HepG2 (cell line): Measurements from ENCODE around the gene ANKRD44. TPM values are rescaled to one million over a fixed set of nuclear protein-coding genes. Genes with fewer than 3 reads are reported as not detected.

Experiments used
- ATAC-seq: fragments of 200-7000 bp; cut with Tn5 transposase; 3 replicates; pipeline ENCODE4 v1.9.1; 2020; ENCODE audit warnings: mild to moderate bottlenecking, moderate library complexity
- BruUV-seq: library from RNA; stranded (reverse); fragments of 400-500 nt; replicated peaks from 2 replicates; lab custom pipeline; 2021; lab: Mats Ljungman, UMichigan
- CTCF ChIA-PET: fragments of 300-600 bp; formaldehyde crosslinking; extraction: SDS; loops from one replicate; lab custom pipeline; 2021; ENCODE audit warnings: low total read pairs, inconsistent platforms, low intra/inter-chr PET ratio; lab: Yijun Ruan, JAX
- POLR2A ChIA-PET: fragments of 350-600 bp; sonication (Branson Sonifier 250); formaldehyde crosslinking; loops from one replicate; lab custom pipeline; 2020; ENCODE audit warnings: antibody characterized with exemption, inconsistent platforms; lab: Yijun Ruan, JAX
- DNase-seq: peaks from one replicate; pipeline ENCODE4 v3.0.0-alpha.2; 2015; ENCODE audit warnings: low spot score
- FAIRE-seq: peaks from 3 replicates; lab custom pipeline; 2011; peaks lifted over from hg19 to GRCh38; lab: Jason Lieb, UNC
- H2AFZ ChIP-seq: one replicate; pipeline ENCODE4 v1.6.1; 2011; ENCODE audit warnings: low read length, inconsistent platforms
- H3K27ac ChIP-seq: fragments of 300-600 bp; 3 replicates; pipeline ENCODE4 v1.8.0; 2011; ENCODE audit warnings: mixed run types, mild to moderate bottlenecking, mixed read lengths, low read length, inconsistent platforms; ENCODE audit not compliant: insufficient read depth; ENCODE audit errors: extremely low read length
- H3K27me3 ChIP-seq, 2 experiments: fragments of 200-600 bp in 1 of 2; 2 replicates in 1 of 2; 3 replicates in 1 of 2; pipeline versions ENCODE4 v1.6.0 to v1.8.0; 2011; ENCODE audit warnings: low read length in 2 of 2, mild to moderate bottlenecking in 2 of 2, moderate library complexity in 2 of 2, inconsistent platforms in 1 of 2; ENCODE audit not compliant: insufficient read depth in 2 of 2, control insufficient read depth in 1 of 2
- H3K36me3 ChIP-seq, 2 experiments: fragments of 200-600 bp in 1 of 2; replicated peaks in 1 of 2; 2 replicates in 1 of 2; 3 replicates in 1 of 2; pipeline versions ENCODE4 v1.5.1 to v1.8.0; 2011; ENCODE audit warnings: low read length in 2 of 2, inconsistent platforms in 1 of 2; ENCODE audit not compliant: insufficient read depth in 2 of 2, control insufficient read depth in 1 of 2
- H3K4me1 ChIP-seq: 2 replicates; pipeline ENCODE4 v1.5.1; 2012; ENCODE audit warnings: low read length, inconsistent platforms; ENCODE audit not compliant: insufficient read depth
- H3K4me2 ChIP-seq: 2 replicates; pipeline ENCODE4 v1.6.0; 2011; ENCODE audit warnings: low read depth, low read length, inconsistent platforms
- H3K4me3 ChIP-seq, 3 experiments: fragments of 200-600 bp in 1 of 3; sonication (generic), shearing (Covaris generic) in 1 of 3; replicated peaks in 1 of 3; 2 replicates each; pipeline ENCODE4 v1.5.1; 2011 to 2016; ENCODE audit warnings: low read length in 3 of 3, inconsistent platforms in 2 of 3, low read depth in 2 of 3, mild to moderate bottlenecking in 2 of 3, control low read depth in 1 of 3, mixed read lengths in 1 of 3; ENCODE audit not compliant: insufficient read depth in 1 of 3
- H3K79me2 ChIP-seq: one replicate; pipeline ENCODE4 v1.6.1; 2011; ENCODE audit warnings: low read length, inconsistent platforms; ENCODE audit not compliant: insufficient read depth
- H3K9ac ChIP-seq: 2 replicates; pipeline ENCODE4 v1.6.0; 2011; ENCODE audit warnings: mild to moderate bottlenecking, low read depth, low read length, inconsistent platforms; ENCODE audit not compliant: insufficient read depth
- H3K9me3 ChIP-seq: 2 replicates; pipeline ENCODE4 v1.5.1; 2012; ENCODE audit warnings: mild to moderate bottlenecking, low read length
- H4K20me1 ChIP-seq: 2 replicates; pipeline ENCODE4 v1.6.0; 2011; ENCODE audit warnings: inconsistent platforms, mild to moderate bottlenecking, low read length, moderate library complexity; ENCODE audit not compliant: insufficient read depth
- BHLHE40 ChIP-seq: IDR thresholded peaks from 2 replicates; pipeline ENCODE4 v1.6.1; 2011; ENCODE audit warnings: low read length, improper control_type of control experiment
- DRAP1 ChIP-seq: IDR thresholded peaks from 2 replicates; pipeline ENCODE4 v1.6.1; 2016; ENCODE audit warnings: missing genetic modification reagents, missing compliant biosample characterization
- HNF4A ChIP-seq: sonication (generic); formaldehyde crosslinking; IDR thresholded peaks from 2 replicates; pipeline ENCODE4 v1.4.0; 2020; ENCODE audit warnings: missing genetic modification reagents
- MIER2 ChIP-seq: IDR thresholded peaks from 2 replicates; pipeline ENCODE4 v1.6.1; 2016; ENCODE audit warnings: missing biosample characterization, missing genetic modification reagents
- MNT ChIP-seq: fragments of 450-650 bp; IDR thresholded peaks from 2 replicates; pipeline ENCODE4 v1.6.1; 2016
- NCOA1 ChIP-seq: sonication (generic); formaldehyde crosslinking; IDR thresholded peaks from 2 replicates; pipeline ENCODE4 v1.9.0; 2021; ENCODE audit warnings: missing genetic modification reagents
- NCOA2 ChIP-seq: sonication (generic); formaldehyde crosslinking; IDR thresholded peaks from 2 replicates; pipeline ENCODE4 v1.8.0; 2022; ENCODE audit warnings: inconsistent platforms
- RAD21 ChIP-seq: fragments of 450-650 bp; formaldehyde crosslinking; IDR thresholded peaks from 2 replicates; pipeline ENCODE4 v1.5.0; 2020; ENCODE audit warnings: mild to moderate bottlenecking
- ZFYVE20 ChIP-seq: sonication (generic); formaldehyde crosslinking; IDR thresholded peaks from 2 replicates; pipeline ENCODE4 v1.8.0; 2023; ENCODE audit warnings: low read depth, mild to moderate bottlenecking, moderate library complexity, missing genetic modification reagents, borderline replicate concordance
- ZHX2 ChIP-seq, 2 experiments: sonication (generic) in 1 of 2; formaldehyde crosslinking in 1 of 2; IDR thresholded peaks; 2 replicates each; pipeline versions ENCODE4 v1.6.1 to v1.9.0; 2014 to 2022; ENCODE audit warnings: antibody characterized with exemption in 1 of 2, borderline replicate concordance in 1 of 2, inconsistent platforms in 1 of 2, low read depth in 1 of 2, missing genetic modification reagents in 1 of 2
- ZNF577 ChIP-seq: sonication (generic); formaldehyde crosslinking; IDR thresholded peaks from 2 replicates; pipeline ENCODE4 v1.4.0; 2020; ENCODE audit warnings: mild to moderate bottlenecking, low read depth, missing genetic modification reagents, borderline replicate concordance
- ZNF839 ChIP-seq: sonication (generic); formaldehyde crosslinking; IDR thresholded peaks from 2 replicates; pipeline ENCODE4 v1.4.0; 2020; ENCODE audit warnings: missing genetic modification reagents, mild to moderate bottlenecking, borderline replicate concordance
- WGBS: methylation state at CpG from one replicate; pipeline ENCODE4 v1.1.6; 2017; ENCODE audit warnings: low lambda C conversion rate; 5-methylcytosine and 5-hydroxymethylcytosine counted together
- in situ Hi-C: cut with HindIII; loops from 2 replicates; pipeline ENCODE4 v1.10.0; 2017; ENCODE audit warnings: low pct_unique_long_range_greater_than_20kb; ENCODE audit not compliant: extremely low pct_ligation_motif_present
- intact Hi-C: fragments of 100-400 bp; cut with micrococcal nuclease; formaldehyde crosslinking; loops from one replicate; pipeline ENCODE4 v1.10.0; 2022; ENCODE audit not compliant: unreplicated experiment
- polyA plus RNA-seq, 8 experiments: library from polyadenylated mRNA; depleted of rRNA in 3 of 8; stranded (reverse) in 7 of 8; unstranded in 1 of 8; fragments of >200 nt; fragmentation: Illumina TruSeq in 4 of 8; extraction: Trizol in 4 of 8; gene quantifications; 2 replicates each; pipeline versions ENCODE4 v1.2.1 to v1.2.3, GENCODE V29; 2011 to 2016; ENCODE audit warnings: low read depth in 4 of 8, missing spikeins in 1 of 8, mixed read lengths in 1 of 8; ENCODE audit not compliant: insufficient read depth in 1 of 8
- total RNA-seq, 5 experiments: library from RNA; depleted of rRNA; stranded (reverse); fragments of >200 nt; fragmentation: Illumina TruSeq; extraction: Trizol; gene quantifications; 2 replicates each; pipeline ENCODE4 v1.2.3, GENCODE V29; 2016; ENCODE audit warnings: low read depth in 1 of 5

Gene ANKRD44
- total and polyA plus RNA-seq, 2 of the 13 experiments (the other 11 are each of a cell fraction or from before 2014, with no cell fraction given), result 0.04 to 0.11 TPM

GRCh38 chr2:197308996-197309690 is 1.4 kb downstream of the ANKRD44 start:
- Histone ChIP-seq H3K9ac (no peak overlapping the region), H4K20me1 (no peaks in the 10 kb centered on the region), H3K27me3 (peaks cover 0 to 70% of the 10 kb centered on the region in 2 experiments; a peak in 4 of 5 replicates), H3K79me2 (no peaks in the 10 kb centered on the region), H3K4me2 (peak overlapping the region; percentile 86; the same call in 1 of the 2 replicates), H3K9me3 (no peaks in the 10 kb centered on the region), H3K36me3 (no peaks in the 10 kb centered on the region), H3K4me3 (no peak overlapping the region), H2AFZ (no peak overlapping the region), H3K4me1 (peaks cover 11% of the 10 kb centered on the region), H3K27ac (no peak overlapping the region)
- no TSS peak for BruUV-seq
- no peak for DNase-seq
- no peak for ATAC-seq
- ChIA-PET CTCF (no interaction called here), POLR2A (no interaction called here)
- TF ChIP-seq RAD21 (CRISPR knock-in tag), result no peak
- TF ChIP-seq ZFYVE20 (CRISPR knock-in tag), result no peak
- TF ChIP-seq ZNF577 (CRISPR knock-in tag), result no peak
- no peak for TF ChIP-seq MIER2 (CRISPR knock-in tag)
- no peak for TF ChIP-seq MNT
- TF ChIP-seq DRAP1 (CRISPR knock-in tag), result no peak
- TF ChIP-seq BHLHE40, result no peak
- no peak for TF ChIP-seq ZHX2 (IDR thresholded peaks at IDR 0.05; ENCODE audit: low read depth)
- TF ChIP-seq ZHX2 (CRISPR knock-in tag; IDR thresholded peaks at IDR 0.05; ENCODE audit: borderline replicate concordance), result no peak
- no peak for TF ChIP-seq HNF4A
- no peak for TF ChIP-seq ZNF839
- TF ChIP-seq NCOA1 (CRISPR knock-in tag), result no peak
- TF ChIP-seq NCOA2 (CRISPR knock-in tag), result no peak
- 51% methylated on average over 8 of the region's 8 CpGs for WGBS
- in situ Hi-C loops, result no loop called here
- intact Hi-C loops, result no loop called here
- no peak for FAIRE-seq
